ENCODE data around the gene TNFRSF1A. TPM values are rescaled to one million over a fixed set of nuclear protein-coding genes. Genes with fewer than 3 reads are reported as not detected.

The TNFRSF1A gene
- total RNA-seq, 1 experiment from 2014 or later = 59.9 TPM

DNA sequence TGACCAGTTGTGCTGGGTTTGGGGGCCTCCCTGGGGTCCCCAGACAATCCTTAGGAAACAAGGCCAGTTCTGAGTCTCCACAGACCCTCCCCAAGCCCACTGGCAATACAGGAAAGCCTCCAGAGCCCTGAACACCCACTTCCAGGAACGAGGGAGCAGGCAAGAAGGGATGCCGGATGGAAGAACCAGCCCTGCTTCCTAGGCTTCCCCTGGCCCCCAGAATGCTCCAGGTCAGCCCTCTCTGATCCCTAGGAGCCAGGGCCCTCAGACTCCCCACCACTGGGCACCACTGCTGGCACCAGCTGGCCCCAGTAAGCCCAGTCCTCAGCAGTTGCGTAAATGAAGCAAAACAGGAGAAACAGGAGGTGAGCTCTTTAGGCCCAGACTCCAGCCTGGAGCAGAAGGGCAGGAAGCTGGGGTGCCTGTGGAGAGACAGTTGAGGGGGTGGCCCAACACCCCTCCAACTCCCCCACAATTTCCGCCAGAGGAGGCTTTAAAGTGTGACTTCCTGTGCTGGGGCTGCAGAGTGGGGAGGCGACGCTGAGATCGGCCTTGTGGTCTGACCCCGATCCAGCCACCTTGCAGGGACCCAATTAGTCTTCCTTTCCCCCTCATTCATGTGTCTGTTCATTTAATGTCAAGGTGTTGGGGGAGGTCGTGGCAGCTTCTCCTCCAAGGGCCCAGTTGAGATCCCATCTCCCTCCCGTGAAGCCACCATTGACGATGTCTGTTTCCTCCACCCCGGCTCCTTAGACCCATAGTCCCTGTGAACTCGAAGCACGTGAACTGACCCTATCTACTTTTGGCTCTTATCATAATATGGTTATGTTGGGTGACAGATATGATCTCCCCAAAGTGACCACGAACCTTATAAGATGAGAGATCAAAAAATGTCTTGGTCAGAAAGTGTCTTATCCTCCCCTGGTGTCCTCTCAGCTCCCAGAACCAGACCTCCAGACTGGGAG lies 4.7 kb downstream of the TNFRSF1A start:
- Histone ChIP-seq H3K23me2 (ENCODE audit: insufficient read length, low read depth, low read length, poor library complexity, severe bottlenecking) (peaks cover 28% of the 10 kb centered on the region), H4K5ac (ENCODE audit: insufficient read length, low read depth, low read length) (no peak overlapping the region), H4K91ac (ENCODE audit: insufficient read length, low read depth, low read length) (peak overlapping the region; percentile 32), H2BK5ac (ENCODE audit: insufficient read length, low read length) (no peak overlapping the region), H3K9me3 (ENCODE audit: control insufficient read depth, low read depth, low read length) (no peaks in the 10 kb centered on the region), H3K27ac (ENCODE audit: insufficient read length, low read depth, low read length) (peak overlapping the region; percentile 13), H2BK120ac (ENCODE audit: low read depth, low read length, poor library complexity, severe bottlenecking) (no peak overlapping the region), H2BK20ac (ENCODE audit: low read depth, low read length, poor library complexity, severe bottlenecking) (no peak overlapping the region), H3K23ac (ENCODE audit: insufficient read length, low read depth, low read length) (no peak overlapping the region), H3K4me1 (ENCODE audit: insufficient read depth, low read length) (peaks cover 34% of the 10 kb centered on the region), H4K20me1 (ENCODE audit: control insufficient read depth, insufficient read depth, insufficient read length) (no peaks in the 10 kb centered on the region), H3K9ac (ENCODE audit: extremely low read depth, insufficient read length, low read length) (peak overlapping the region; percentile 23), H2BK15ac (ENCODE audit: low read depth, low read length) (0 out of 2 replicates have a peak overlapping the region, but pooled peaks have one; percentile 9), H3T11ph (ENCODE audit: low read length) (no peak overlapping the region), H3K14ac (ENCODE audit: insufficient read depth, low read length) (peak overlapping the region; percentile 66), H2BK12ac (ENCODE audit: insufficient read length, low read depth, low read length) (no peak overlapping the region), H3K56ac (ENCODE audit: insufficient read length, low read depth, low read length) (no peak overlapping the region), H3K27me3 (ENCODE audit: insufficient read depth, low read length) (no peaks in the 10 kb centered on the region), H3K4ac (ENCODE audit: low read depth, low read length) (peak overlapping the region; percentile 15; the same call in 1 of the 2 replicates), H3K18ac (ENCODE audit: insufficient read length, low read depth, low read length) (peak overlapping the region; percentile 41), H2AK5ac (ENCODE audit: insufficient read length, low read length) (no peak overlapping the region), H3K79me2 (ENCODE audit: insufficient read depth, low read length) (peaks cover 32% of the 10 kb centered on the region; the same call in 1 of the 2 replicates), H2AFZ (ENCODE audit: low read length) (no peak overlapping the region), H3K4me2 (ENCODE audit: insufficient read depth, insufficient read length, low read length) (peak overlapping the region; percentile 41), H3K79me1 (ENCODE audit: insufficient read depth, low read depth, low read length, poor library complexity, severe bottlenecking) (no peaks in the 10 kb centered on the region), H4K8ac (replicated peaks; ENCODE audit: insufficient read length, low read depth, low read length) (no peak overlapping the region)
- H3K4me1 Mint-ChIP-seq = peaks cover 26 to 28% of the 10 kb centered on the region in 2 experiments
- DNase-seq = no peak
- H3K27me3 Mint-ChIP-seq (ENCODE audit: low read depth) = no peaks in the 10 kb centered on the region; the same call in 1 of the 2 replicates
- H3K36me3 Mint-ChIP-seq (ENCODE audit: insufficient read depth in 1 of 3, low read depth in 3 of 3) = peaks cover 20 to 35% (median 33%) of the 10 kb centered on the region in 3 experiments; a peak in 6 of 7 replicates
- peak overlapping the region in 1 of 2 experiments; percentile 76 for H3K4me3 Mint-ChIP-seq
- WGBS (ENCODE audit: extremely low coverage, insufficient read length, low lambda C conversion rate) = no CpG with 5 or more reads among the region's 15 CpGs
- H3K9me3 Mint-ChIP-seq = no peaks in the 10 kb centered on the region
- TF ChIP-seq CTCF (conservative IDR thresholded peaks at IDR 0.05) = no peak
- H3K27ac Mint-ChIP-seq = no peak overlapping the region; a peak in 5 of 7 replicates

All from H9 (cell line).